ENCODE results near the gene NOL3. TPM values are rescaled to one million over a fixed set of nuclear protein-coding genes. Genes with fewer than 3 reads are reported as not detected.

Gene NOL3
- total RNA-seq, 1 experiment from 2014 or later: 49.8 TPM

DNA sequence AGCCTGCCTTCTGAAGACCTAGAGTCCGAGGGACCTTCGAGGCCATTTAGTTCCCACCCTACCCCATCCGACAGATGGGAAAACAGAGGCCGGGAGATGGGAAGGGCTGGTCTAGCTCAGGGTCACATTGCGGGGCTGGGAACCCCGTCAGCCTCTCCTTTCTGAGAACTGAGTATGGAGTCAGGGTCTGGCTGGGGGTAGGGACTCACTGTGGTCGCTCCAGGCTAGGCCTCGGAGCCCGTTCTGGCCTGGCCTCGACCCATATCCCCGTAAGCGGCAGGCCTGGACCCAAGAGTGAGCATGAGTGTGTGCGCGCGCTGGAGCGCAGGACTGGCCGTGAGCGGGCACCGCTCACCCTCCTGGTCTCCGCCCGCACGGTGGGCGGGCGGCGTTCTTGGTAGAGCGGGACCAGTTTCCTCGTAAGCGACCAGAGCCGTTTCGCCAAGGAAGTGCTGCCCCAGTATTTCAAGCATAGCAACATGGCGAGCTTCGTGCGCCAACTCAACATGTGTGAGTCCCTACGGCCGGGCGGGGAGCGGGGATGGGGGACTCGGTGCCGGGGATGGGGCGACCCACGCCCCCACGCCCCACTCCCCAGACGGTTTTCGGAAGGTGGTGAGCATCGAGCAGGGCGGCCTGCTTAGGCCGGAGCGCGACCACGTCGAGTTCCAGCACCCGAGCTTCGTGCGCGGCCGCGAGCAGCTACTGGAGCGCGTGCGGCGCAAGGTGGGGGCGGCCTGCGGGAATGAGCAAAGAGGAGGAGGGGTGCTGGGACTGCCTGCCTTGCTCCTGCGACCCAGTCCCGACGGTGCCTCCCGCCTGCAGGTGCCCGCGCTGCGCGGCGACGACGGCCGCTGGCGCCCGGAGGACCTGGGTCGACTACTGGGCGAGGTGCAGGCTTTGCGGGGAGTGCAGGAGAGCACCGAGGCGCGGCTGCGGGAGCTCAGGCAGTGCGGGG lies 4.9 kb upstream of the NOL3 start:
- H3K27ac Mint-ChIP-seq (ENCODE audit: low read depth, unreplicated experiment): no peak overlapping the region
- TF ChIP-seq, protein P1, sequence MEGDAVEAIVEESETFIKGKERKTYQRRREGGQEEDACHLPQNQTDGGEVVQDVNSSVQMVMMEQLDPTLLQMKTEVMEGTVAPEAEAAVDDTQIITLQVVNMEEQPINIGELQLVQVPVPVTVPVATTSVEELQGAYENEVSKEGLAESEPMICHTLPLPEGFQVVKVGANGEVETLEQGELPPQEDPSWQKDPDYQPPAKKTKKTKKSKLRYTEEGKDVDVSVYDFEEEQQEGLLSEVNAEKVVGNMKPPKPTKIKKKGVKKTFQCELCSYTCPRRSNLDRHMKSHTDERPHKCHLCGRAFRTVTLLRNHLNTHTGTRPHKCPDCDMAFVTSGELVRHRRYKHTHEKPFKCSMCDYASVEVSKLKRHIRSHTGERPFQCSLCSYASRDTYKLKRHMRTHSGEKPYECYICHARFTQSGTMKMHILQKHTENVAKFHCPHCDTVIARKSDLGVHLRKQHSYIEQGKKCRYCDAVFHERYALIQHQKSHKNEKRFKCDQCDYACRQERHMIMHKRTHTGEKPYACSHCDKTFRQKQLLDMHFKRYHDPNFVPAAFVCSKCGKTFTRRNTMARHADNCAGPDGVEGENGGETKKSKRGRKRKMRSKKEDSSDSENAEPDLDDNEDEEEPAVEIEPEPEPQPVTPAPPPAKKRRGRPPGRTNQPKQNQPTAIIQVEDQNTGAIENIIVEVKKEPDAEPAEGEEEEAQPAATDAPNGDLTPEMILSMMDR (IDR thresholded peaks at IDR 0.05; ENCODE audit: unreplicated experiment): no peak
- no peaks in the 10 kb centered on the region for H3K27me3 Mint-ChIP-seq (ENCODE audit: insufficient read depth, unreplicated experiment)
- no peaks in the 10 kb centered on the region for H3K9me3 Mint-ChIP-seq (ENCODE audit: unreplicated experiment)
- H3K4me3 Mint-ChIP-seq (ENCODE audit: unreplicated experiment): no peak overlapping the region
- no peak for DNase-seq (ENCODE audit: unreplicated experiment)
- no TSS peak for BruUV-seq (replicated peaks)
- peaks cover 8% of the 10 kb centered on the region for H3K4me1 Mint-ChIP-seq (ENCODE audit: insufficient read depth, unreplicated experiment)
- ChIA-PET POLR2A (interaction anchor here (1.1 kb wide), 1 partner anchor 12 kb away, joined by 3 read pairs; no protein-coding TSS in a partner anchor), CTCF (interaction anchor here (0.5 to 0.6 kb wide), 2 partner anchors 29 to 35 kb away, joined by 3 to 5 read pairs; no protein-coding TSS in a partner anchor)
- H3K36me3 Mint-ChIP-seq (ENCODE audit: insufficient read depth, unreplicated experiment): peaks cover 12% of the 10 kb centered on the region
- intact Hi-C loops (cut with micrococcal nuclease): no loop called here

- no peak overlapping the region for H3K4me3 Mint-ChIP-seq (ENCODE audit: unreplicated experiment)
- BruUV-seq (replicated peaks): no TSS peak
- ChIA-PET POLR2A (interaction anchor here (1.1 kb wide), 1 partner anchor 12 kb away, joined by 3 read pairs; no protein-coding TSS in a partner anchor), CTCF (interaction anchor here (0.7 kb wide), 1 partner anchor 10 kb away, joined by 3 read pairs; no protein-coding TSS in a partner anchor)
- DNase-seq (ENCODE audit: unreplicated experiment): no peak
- H3K4me1 Mint-ChIP-seq (ENCODE audit: insufficient read depth, unreplicated experiment): peaks cover 12% of the 10 kb centered on the region
- no peak overlapping the region for H3K27ac Mint-ChIP-seq (ENCODE audit: low read depth, unreplicated experiment)
- H3K36me3 Mint-ChIP-seq (ENCODE audit: insufficient read depth, unreplicated experiment): peaks cover 12% of the 10 kb centered on the region
- H3K9me3 Mint-ChIP-seq (ENCODE audit: unreplicated experiment): no peaks in the 10 kb centered on the region
- intact Hi-C loops (cut with micrococcal nuclease): no loop called here
- TF ChIP-seq, protein P1 (IDR thresholded peaks at IDR 0.05; ENCODE audit: unreplicated experiment): no peak
- H3K27me3 Mint-ChIP-seq (ENCODE audit: insufficient read depth, unreplicated experiment): no peaks in the 10 kb centered on the region
These were observed 4.2 kb upstream of the NOL3 start for GRCh38 chr16:67166110-67166547.

DNA sequence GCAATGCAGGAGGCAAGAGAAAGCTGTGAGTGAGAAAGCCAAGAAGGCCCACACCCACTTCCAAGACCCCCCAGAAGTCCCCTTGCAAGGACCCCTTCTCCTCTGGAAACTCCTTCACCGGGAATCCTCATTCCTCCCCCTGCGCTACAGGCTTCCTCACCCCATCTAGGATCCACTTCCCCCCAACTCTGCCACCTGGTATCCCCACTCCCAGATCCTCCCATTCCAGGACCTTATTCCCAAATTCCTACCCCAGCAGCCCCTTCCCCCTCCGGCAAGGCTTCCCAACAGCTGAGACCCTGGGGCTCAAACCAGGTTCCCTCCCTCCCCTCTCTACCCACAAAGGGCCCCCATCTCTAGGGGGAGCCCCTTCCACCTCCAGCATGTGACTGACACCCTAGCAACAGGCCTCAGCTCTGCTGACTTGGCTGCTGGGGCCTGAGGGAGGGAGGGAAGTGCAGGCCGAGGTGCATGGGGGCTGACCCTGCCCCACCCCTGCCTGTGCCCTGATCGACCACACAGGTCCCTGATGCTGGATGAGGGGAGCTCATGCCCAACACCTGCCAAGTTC lies 3.7 kb upstream of the NOL3 start:
- BruUV-seq (replicated peaks): no TSS peak
- no peak for DNase-seq (ENCODE audit: unreplicated experiment)
- Mint-ChIP-seq H3K9me3 (ENCODE audit: unreplicated experiment) (no peaks in the 10 kb centered on the region), H3K27me3 (ENCODE audit: insufficient read depth, unreplicated experiment) (no peaks in the 10 kb centered on the region), H3K27ac (ENCODE audit: low read depth, unreplicated experiment) (no peak overlapping the region), H3K4me3 (ENCODE audit: unreplicated experiment) (no peak overlapping the region), H3K36me3 (ENCODE audit: insufficient read depth, unreplicated experiment) (peaks cover 11% of the 10 kb centered on the region), H3K4me1 (ENCODE audit: insufficient read depth, unreplicated experiment) (peaks cover 18% of the 10 kb centered on the region)
- CTCF ChIA-PET: interaction anchor here (0.7 kb wide), 2 partner anchors 9 to 12 kb away, joined by 3 read pairs; no protein-coding TSS in a partner anchor
- POLR2A ChIA-PET: no interaction called here
- intact Hi-C loops (cut with micrococcal nuclease): no loop called here
- TF ChIP-seq, protein P1 (IDR thresholded peaks at IDR 0.05; ENCODE audit: unreplicated experiment): no peak

GRCh38 chr16:67167588-67167987 lies 2.8 kb upstream of the NOL3 start:
- CTCF ChIA-PET: interaction anchor here (0.7 kb wide), 1 partner anchor 31 kb away, joined by 3 read pairs; no protein-coding TSS in a partner anchor
- H3K4me1 Mint-ChIP-seq (ENCODE audit: insufficient read depth, unreplicated experiment): peaks cover 23% of the 10 kb centered on the region
- no peaks in the 10 kb centered on the region for H3K27me3 Mint-ChIP-seq (ENCODE audit: insufficient read depth, unreplicated experiment)

More at GRCh38 chr16:67167588-67167987, 2.8 kb upstream of the NOL3 start:
- no TSS peak for BruUV-seq (replicated peaks)
- Mint-ChIP-seq H3K9me3 (ENCODE audit: unreplicated experiment) (no peaks in the 10 kb centered on the region), H3K27ac (ENCODE audit: low read depth, unreplicated experiment) (no peak overlapping the region), H3K4me3 (ENCODE audit: unreplicated experiment) (no peak overlapping the region), H3K36me3 (ENCODE audit: insufficient read depth, unreplicated experiment) (peaks cover 5% of the 10 kb centered on the region)
- TF ChIP-seq, protein P1 (IDR thresholded peaks at IDR 0.05; ENCODE audit: unreplicated experiment): no peak
- no peak for DNase-seq (ENCODE audit: unreplicated experiment)
- POLR2A ChIA-PET: interaction anchor here (0.6 kb wide), 1 partner anchor 150 kb away, joined by 3 read pairs; no protein-coding TSS in a partner anchor
- intact Hi-C loops (cut with micrococcal nuclease): no loop called here
